TTC549 (cell line): Measurements from ENCODE around the gene C12orf43.
A peak's percentile ranks its signal among the peaks of the same experiment; 100 is the strongest.
"Not testable (repeated sequence)": the region's sequence is repeated elsewhere in the genome, so short reads cannot be mapped to it uniquely, and the experiment has no call there.

Experiments used
- FAIRE-seq: peaks from 2 replicates; lab custom pipeline; 2012; peaks lifted over from hg19 to GRCh38; lab: Jason Lieb, UNC

The C12orf43 gene

DNA sequence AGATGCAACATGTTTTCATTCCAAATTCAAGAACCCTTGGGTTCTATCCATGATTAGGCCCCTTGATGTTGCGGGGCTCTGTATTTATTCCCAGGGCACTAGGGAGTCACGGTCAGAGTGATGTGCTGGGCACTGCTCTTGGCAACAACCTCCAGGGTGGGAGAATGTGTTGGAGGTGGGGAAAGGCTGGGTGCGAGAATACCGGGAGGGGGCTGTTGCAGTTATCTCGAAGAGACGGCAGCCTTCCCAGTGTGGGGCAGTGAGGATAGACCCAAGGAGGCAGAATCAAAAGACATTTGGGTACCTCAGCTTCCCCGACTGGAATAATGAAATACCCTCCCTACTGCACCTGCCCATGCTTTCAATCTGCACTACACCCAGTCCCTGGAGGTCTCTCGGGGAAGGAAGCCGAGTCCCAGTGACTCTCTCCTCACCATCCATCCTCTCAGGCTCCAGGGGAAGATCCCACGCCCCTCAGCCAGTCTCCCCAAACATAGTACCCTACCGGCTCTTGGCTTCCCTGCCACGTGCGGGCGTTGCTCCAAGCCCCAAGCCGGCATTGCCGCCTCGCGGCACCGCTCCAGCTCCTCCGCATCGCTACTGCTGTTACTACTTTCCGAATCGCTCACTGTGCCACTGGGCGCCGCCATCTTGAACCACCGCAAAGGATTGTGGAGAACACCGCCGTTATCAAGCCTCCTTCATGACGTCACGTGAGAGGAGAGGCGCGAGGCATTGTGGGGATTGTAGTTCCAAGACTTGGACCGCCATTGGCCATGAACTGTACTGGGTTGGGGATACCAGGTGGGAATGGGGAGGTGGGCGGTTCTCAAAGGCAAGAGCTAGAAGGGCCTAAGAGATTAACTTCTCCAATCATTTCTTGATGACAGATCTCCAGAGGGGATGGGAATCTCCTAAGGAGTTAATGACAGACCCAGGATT, at the start of gene C12orf43:
C12orf43 (minus strand) TSS at position 663 of the 942 bp plus-strand sequence; CDS start at position 650, 13 bp downstream.
- peak; percentile 57 for FAIRE-seq

DNA sequence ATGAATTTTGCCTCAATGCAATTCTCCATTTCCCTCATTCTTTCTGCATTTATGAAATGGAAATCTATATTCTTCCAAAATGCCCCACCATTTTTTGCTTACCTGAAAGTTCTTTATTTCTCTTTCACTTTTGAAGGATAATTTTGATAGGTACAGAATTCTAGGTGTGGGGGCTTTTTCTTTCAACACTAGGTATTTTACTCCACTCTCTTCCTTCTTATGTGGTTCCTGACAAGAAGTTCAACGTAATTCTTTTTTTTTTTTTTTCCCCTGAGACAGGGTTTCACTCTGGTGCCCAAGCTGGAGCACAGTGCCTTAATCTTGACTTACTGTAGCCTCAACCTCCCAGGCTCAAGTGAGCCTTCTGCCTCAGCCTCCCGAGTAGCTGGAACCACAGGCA, 49.1 kb upstream of the C12orf43 start:
- FAIRE-seq: no peak

- FAIRE-seq: not testable (repeated sequence)
Measured at GRCh38 chr12:121064586-121064985, 48.3 kb upstream of the C12orf43 start.

DNA sequence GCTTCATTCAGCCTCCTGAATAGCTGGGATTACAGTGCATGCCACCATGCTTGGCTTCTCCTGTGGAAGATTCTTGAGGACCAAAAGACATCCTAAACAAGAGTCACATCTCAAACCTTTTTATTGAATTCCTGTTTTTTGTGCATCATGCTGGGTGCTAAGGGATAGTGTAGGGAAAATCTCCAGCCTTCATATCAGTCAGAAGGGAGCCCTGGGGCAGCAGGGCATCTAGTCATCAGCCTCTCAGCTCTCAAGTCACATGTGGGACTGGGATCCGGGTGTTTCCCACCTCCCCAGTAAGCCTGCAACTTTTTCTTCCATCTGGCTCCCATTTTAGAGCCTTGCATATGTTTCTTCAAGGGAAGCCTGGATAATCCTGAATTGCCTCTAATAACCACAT, 47.8 kb upstream of the C12orf43 start:
- no peak for FAIRE-seq

DNA sequence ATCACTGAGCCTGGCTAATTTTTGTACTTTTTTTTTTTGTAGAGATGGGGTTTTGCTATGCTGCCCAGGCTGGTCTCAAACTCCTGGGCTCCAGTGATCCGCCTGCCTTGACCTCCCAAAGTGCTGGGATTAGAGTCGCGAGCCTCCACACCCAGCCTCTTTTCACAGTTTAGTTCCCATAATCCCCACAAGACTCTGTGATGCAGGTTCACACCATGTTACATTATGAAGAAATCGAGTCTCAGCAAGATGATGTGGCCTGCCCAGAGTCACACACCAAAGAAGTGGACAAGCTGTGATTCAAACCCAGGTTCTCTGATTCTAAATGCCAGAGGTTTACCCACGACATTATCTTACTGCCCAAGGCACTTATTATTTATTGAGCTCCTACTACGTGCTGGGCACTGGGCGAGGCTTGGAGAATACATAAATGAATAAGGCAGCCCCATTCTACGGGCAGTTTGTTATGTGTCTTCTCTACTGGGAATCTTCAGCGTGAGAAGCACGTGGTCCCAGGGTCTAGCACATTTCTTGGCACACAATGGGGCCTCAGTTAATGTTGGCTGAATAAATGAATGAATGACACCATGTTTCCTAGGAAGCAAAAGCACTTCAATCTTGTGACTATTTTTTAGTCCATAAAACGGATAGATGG, 46.2 kb upstream of the C12orf43 start:
- no peak for FAIRE-seq

DNA sequence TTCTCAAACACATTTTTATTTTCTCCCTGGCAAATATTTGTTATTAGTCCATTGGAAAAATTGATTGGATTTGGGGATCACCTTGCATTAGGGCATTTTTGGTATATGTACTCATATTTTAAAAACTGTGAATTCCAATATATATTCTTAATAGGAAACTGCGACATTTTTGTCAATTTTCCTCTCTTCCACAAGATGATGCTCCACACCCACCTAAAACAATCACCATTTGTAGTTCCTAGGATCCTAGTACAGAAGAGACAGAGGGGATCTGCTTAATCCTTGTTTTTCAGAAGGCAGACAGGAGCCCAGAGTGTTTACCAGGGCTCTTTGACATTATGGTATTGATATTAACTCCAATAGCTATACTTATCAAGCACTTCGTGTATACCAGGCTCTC, 45.5 kb upstream of the C12orf43 start:
- no peak for FAIRE-seq

GRCh38 chr12:121060149-121061001, 44.1 kb upstream of the C12orf43 start:
- FAIRE-seq: no peak

DNA sequence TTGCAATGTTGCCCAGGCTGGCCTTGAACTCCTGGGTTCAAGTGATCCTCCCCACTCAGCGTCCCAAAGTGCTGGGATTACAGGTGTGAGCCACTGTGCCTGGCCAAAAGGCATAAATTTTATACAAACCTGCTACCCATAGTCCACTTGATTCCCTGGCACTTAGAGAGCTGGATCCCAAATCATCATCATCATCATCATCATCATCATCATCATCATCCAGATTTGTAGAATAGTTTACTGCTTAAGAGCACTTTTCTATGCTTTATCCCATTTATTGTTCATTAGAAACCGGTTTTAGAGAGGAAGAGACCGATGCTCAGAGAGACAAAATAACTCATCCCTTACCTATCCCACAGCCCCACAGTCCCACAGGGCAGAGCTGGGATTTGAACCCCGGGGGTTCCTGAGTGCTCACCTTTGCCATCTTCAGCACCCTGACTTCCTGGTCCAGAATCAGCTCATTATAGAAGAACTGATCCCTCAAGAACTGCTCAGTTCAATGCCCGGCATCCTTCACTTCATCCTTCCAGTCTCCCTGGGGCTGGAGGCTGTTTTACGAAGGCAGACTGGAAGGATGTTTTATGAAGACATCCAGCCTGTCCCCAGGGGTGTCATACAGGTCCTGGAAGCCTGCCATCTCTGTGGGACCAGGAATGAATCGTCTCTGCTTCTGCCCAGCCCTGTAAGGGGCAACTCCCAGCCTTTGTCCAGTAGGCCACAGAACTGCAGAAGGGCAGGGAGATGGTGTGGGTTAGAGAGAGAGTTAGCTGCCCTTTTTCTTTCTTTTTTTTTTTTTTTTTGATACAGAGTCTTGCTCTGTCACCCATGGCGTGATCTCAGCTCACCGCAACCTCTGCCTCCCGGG, 43.0 kb upstream of the C12orf43 start:
- no peak for FAIRE-seq

- FAIRE-seq: no peak
Measured at GRCh38 chr12:121057794-121058193, 41.5 kb upstream of the C12orf43 start.

DNA sequence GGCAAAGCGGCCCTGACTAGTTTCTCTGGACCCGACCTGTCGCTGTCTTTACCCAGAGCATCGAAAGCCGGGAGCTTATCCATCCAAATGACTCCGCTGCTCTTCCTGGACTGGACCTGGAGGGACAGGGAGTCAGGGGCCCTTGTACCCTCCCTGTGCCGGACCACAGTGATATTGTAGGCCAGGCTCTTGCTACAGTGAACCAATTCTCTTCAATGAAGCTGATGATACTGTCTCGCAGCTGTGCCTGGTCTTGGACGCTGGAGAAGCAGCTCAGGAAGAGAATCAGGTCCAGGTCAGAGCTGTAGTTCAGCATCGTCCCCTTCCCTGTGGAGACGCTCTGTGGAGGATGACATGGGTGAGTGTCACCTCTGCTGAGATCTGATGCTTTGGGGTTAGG, 37.4 kb upstream of the C12orf43 start:
- no peak for FAIRE-seq

- no peak for FAIRE-seq
Measured at GRCh38 chr12:121050725-121051124, 34.4 kb upstream of the C12orf43 start.

DNA sequence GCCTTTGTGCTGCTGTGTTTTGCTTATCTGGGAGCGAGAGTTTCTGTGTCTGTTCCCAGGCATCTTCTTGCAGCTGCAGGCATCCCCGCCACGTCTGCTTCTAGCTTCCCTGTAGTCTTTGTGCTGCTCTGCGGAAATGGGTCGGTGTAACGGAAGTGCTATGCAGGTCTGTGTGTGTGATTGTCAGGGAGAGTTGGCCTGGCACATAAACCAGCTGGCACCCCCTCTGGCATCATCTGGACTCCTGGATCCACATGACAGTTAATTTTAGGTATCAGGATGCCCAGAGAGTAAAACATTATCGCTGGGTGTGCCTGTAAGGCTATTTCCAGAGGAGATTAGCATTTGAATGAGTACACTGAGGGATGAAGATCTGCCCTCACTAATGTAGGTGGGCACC, 32.2 kb upstream of the C12orf43 start:
- no peak for FAIRE-seq

DNA sequence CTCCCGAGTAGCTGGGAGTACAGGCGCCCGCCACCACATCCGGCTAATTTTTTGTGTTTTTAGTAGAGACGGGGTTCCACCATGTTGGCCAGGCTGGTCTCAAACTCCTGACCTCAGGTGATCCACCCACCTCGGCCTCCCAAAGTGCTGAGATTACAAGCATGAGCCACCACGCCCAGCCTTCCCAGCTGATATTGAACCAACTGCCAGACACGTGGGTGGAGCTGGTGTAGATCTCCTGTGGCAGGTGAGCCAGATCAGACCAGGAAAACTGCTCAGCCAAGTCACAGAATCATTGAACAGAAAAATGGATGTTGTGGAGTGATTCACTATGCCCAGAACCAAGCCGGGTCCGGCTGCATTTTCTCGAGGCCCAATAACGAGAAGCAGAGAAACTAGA, 31.1 kb upstream of the C12orf43 start:
- FAIRE-seq: not testable (repeated sequence)

GRCh38 chr12:121043067-121043466, 26.8 kb upstream of the C12orf43 start:
- no peak for FAIRE-seq

- FAIRE-seq: no peak
Measured at GRCh38 chr12:121038861-121039668, 22.8 kb upstream of the C12orf43 start, which contains the start of gene OASL. Gene OASL (minus strand): TSS chr12:121039246. CDS start chr12:121038971, 275 bp downstream.

DNA sequence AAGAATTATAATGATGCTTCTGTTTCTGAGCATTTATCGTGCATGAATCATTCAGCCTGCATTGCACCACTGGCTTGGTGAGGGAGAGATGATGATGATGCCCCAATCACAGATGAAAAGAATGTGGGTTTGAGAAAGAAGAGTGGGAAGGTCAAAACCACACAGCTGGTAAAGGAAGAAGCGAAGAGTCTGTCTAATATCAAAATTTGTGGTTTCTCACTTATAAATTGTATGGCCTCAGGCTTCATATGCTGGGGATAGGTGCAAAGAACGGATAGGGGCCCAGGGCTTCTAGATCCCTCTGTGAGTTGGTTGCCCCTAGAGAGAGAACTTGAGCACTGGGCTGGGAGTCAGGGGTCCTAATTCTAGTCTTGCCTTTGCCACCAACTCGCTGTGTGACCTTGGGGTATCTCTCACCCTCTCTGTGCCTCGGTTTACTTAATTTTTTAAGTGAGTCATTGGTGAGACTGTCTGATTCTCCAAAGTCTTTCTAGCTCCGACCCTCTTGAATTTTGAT, 20.6 kb upstream of the C12orf43 start:
- no peak for FAIRE-seq

DNA sequence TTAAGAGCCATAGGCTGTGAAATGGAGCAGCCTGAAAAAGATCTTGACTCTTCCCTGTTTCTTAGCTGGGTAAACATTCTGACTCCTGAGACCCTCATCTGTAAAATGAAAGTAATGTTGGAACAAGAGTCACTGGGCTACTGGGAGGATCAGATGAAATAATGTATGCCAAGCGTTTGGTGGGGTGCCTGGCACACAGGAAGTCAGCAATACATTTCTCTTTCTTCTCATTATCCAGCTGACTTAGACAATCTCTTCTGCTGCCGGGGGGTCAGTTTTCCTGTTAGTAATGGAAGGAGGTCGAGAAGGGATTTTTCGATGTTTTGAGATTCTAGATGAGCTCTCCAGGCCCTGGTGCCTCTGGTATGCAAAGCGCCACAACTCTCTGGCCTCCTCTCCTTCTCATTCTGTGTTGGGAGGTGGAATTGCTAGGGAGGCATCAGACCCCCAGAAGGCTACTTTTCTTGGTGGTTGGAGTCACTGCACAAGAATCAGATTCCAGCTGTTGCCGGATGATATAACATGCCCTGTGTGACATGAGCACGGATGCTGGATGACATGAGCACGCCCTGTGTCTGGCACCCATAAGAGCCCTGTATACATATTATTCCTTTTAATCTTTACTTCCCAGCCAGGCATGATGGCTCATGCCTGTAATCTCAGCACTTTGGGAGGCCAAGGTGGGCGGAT, 18.5 kb upstream of the C12orf43 start:
- no peak for FAIRE-seq

- FAIRE-seq: no peak
Measured at GRCh38 chr12:121033625-121034349, 17.5 kb upstream of the C12orf43 start.
